ENCODE results near the gene JARID2.
"Not testable (repeated sequence)": the region's sequence is repeated elsewhere in the genome, so short reads cannot be mapped to it uniquely, and the experiment has no call there.

The JARID2 gene

GRCh38 chr6:15523679-15524630, 278.1 kb downstream of the JARID2 start:
- FAIRE-seq (no peak), DNase-seq (ENCODE audit: insufficient read length, low spot score) (no peak)

GRCh38 chr6:15524861-15525401, 279.1 kb downstream of the JARID2 start:
- DNase-seq (ENCODE audit: insufficient read length, low spot score) (no peak), FAIRE-seq (no peak)

DNA sequence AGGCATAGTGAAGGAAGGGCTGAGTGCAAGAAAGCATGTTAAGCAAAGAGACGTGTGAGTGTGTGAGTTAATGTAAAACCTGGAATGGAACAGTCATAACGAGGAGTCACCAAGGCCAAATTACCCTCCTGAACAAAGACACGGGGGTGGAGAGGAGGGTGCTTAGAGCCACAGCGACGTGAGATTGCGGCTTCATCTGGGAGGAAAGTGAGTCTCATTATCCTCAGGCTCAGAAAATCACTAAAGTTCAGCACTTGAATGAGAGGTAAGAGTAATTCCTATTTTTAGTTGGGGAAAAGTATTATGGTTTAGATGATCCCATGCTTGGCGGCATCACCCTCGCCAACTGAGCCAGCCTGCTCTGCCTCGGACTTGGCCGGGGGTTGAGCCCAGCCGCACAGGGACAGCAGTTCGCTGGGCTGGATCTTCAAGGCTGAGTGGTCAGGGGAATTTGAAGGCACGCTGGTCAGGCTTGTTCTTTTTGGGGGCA, 280.4 kb downstream of the JARID2 start:
- no peak for FAIRE-seq
- no peak for DNase-seq (ENCODE audit: insufficient read length, low spot score)

DNA sequence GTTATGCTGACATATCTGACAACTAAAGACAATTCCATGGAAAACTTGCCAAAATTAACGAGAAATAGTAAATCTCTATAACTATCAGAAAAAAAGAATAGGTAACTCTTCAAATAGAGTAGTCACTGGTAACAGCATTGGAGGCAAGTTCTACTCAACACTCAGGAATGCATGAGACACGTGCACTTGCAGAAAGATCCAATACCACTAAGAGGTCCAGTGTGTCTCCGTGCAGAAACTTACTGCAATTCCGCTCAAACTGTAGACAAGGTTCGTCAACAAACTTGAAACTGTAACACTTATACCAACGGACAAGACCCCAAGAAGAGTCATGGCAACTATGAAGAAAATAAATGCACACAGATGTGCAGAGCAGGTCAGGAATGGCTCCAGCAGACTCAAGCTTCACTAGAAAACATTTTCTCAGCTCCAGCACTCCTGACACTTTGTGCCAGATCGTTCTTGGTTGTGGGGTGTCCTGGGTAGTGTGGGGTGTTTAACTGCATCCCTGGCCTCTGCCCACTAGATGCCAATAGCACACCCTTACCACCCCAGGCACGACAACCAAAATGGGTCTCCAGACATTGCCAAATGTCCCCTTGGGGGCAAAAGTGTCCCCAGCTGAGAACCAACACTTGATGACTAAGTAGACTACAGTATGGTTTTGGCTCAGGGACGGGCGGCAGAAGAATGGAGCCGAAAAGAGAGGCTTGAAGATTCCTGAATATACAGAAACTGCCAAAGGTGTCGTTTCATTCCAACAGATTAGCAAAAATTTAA, 282.2 kb downstream of the JARID2 start:
- DNase-seq (ENCODE audit: insufficient read length, low spot score): no peak
- FAIRE-seq: no peak

DNA sequence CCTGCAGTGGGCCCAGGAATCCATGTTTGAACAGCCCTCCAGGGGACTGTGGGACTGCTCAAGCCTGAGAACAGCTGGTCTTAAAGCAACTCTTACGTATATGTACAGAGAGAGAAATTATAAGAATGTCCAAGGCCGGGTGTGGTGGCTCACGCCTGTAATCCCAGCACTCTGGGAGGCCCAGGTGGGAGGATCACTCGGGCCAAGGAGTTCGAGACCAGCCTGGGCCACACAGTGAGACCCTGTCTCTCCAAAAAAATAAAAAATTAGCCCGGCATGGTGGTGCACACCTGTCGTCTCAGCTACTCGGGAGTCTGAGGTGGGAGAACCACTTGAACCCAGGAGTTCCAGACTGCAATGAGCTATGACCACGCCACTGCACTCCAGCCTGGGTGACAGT, 283.0 kb downstream of the JARID2 start:
- no peak for DNase-seq (ENCODE audit: insufficient read length, low spot score)
- no peak for FAIRE-seq

DNA sequence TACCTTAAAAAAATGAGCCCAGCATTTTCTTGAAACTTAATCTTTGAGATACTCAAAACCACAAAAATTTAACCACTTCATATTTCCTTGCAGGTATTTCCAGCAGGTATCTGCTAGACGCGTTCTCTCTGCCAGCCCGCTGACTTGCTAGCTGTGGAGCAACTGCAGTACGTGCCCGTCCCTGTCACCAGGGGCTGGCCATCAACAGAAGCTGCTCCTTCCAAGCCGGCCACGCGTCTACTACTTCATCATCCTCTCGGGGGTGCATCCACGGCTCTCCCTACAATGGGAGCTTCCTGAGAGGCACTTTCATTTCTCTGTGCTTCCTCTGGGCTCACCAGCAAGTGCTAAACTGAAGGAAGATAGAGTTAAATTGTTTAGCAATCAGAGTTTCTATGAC, 284.5 kb downstream of the JARID2 start:
- no peak for DNase-seq (ENCODE audit: insufficient read length, low spot score)
- FAIRE-seq: no peak

DNA sequence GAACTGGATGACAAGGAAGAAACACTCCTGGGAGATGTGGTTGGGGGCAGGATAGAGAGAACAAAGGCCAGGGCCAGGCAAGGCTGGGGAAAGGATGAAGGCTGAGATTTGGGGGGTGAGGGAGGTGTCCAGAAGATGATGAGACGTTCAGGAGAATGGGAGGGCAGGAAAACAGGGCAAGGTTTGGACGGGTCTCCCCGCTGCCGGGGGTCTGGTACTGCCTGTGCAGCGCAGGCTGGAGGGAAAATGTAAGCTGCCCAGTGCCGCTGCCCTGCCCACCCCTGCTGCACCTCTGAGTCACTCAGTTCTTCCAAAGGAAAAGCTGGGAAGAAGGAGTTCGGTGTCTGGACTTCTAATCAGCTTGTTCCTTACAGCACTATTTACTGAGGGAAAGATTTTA, 286.1 kb downstream of the JARID2 start:
- DNase-seq (ENCODE audit: insufficient read length, low spot score) (no peak), FAIRE-seq (no peak)

GRCh38 chr6:15533379-15534026, 287.6 kb downstream of the JARID2 start:
- FAIRE-seq (no peak), DNase-seq (ENCODE audit: insufficient read length, low spot score) (no peak)

DNA sequence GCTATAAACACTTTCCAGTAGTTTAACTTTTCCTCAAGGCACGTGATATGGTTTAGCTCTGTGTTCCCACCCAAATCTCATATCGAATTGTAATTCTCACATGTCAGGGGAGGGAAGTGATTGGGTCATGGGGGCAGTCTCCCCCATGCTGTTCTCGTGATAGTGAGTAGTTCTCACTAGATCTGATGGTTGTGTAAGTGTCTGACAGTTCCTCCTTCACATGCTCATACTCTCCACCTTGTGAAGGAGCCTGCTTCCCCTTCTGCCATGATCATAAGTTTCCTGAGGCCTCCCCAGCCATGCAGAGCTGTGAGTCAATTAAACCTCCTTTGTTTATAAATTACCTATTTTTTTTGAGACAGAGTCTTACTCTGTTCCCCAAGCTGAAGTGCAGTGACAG, 289.1 kb downstream of the JARID2 start:
- FAIRE-seq: no peak
- DNase-seq (ENCODE audit: insufficient read length, low spot score): no peak

- DNase-seq (ENCODE audit: insufficient read length, low spot score) (no peak), FAIRE-seq (no peak)
Measured at GRCh38 chr6:15535495-15536197, 289.8 kb downstream of the JARID2 start.

- no peak for DNase-seq (ENCODE audit: insufficient read length, low spot score)
- FAIRE-seq: no peak
Measured at GRCh38 chr6:15536198-15536955, 290.5 kb downstream of the JARID2 start.

GRCh38 chr6:15538106-15538505, 292.2 kb downstream of the JARID2 start:
- FAIRE-seq (no peak), DNase-seq (ENCODE audit: insufficient read length, low spot score) (no peak)

DNA sequence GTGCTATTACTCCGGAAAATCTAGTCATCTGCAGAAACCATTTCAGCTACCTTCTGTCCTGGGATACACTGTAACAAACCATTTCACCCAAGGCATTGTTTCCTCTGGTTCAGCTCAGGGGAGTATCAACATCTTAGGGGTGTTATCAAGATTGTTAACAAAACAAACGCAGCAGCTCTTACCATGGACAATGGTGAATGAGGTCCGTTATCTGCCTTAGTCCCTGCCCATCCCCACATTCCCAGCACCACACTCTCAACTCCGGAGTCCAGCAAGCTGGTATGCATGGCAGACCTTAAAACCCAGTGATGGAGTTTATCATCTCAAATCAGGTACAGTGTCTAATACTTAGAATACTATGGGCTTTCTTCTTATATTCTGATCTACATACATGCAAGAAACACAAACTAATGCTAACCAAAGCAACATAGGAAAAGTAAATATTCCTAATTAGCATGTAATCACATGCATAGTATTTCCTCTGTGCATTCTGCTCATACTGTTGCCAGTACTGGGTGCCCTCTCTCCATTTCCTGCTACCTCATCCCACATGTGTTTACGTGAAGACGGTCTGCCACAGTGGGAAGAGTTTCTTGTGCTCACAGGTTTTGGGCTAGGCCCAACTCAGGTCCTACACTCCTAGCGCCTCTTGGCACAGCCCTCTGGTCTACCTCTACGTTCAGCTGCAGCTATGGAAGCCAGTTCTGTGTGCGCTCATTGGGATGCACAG, 293.1 kb downstream of the JARID2 start:
- FAIRE-seq (no peak), DNase-seq (ENCODE audit: insufficient read length, low spot score) (no peak)

DNA sequence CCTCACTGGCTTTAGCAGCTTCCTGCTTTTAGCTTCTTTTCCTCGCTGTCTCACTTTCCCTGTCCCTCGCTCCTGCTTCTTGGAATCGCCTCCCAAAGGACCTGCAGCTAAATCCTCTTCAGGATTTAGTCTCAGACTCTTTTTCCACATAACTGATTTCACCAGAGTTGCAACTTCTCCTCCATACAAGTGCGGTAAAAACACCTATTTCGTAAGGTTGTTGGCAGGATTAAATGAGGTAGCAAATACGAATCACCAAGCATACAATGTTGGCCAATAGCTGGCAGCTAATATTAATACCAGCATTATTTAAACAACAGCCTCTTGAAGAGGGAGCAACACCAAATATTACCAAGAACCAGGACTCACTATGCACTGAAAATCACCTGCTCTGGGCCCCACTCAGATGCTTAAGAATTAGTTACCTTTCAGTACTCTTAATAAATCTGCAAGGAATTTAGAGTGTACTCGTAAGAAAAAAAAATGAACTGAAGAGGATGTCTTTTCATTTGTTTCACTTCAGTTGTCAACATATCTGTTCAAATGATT, 293.9 kb downstream of the JARID2 start:
- DNase-seq (ENCODE audit: insufficient read length, low spot score): no peak
- no peak for FAIRE-seq

DNA sequence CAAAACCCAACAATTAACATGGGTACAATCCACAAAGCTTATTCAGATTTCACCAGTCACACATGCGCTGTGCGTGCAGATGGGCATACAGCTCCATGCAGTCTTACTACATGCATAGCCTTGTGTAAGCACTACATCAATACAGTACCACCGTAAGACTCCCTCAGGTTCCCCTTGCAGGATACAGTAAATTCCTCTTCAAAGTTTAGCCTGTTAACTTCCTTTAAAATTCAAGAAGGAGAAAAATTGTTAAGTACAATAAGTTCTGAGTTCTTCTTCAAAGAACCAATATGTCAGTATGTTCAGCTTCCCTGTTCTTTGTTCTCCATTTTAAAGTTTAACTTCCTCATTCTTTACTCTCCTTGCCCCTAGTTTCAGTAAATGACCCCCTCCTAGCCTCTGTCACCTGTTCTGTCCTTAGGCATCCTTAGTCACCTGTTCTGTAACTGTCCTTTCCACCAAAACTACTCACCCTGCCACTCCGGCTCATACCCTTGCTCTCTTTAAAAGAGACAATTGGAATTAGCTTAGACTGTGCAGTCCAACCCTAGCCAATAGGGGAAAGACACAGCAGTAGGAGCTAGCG, 297.6 kb downstream of the JARID2 start:
- DNase-seq (ENCODE audit: insufficient read length, low spot score); FAIRE-seq: not testable (repeated sequence)

DNA sequence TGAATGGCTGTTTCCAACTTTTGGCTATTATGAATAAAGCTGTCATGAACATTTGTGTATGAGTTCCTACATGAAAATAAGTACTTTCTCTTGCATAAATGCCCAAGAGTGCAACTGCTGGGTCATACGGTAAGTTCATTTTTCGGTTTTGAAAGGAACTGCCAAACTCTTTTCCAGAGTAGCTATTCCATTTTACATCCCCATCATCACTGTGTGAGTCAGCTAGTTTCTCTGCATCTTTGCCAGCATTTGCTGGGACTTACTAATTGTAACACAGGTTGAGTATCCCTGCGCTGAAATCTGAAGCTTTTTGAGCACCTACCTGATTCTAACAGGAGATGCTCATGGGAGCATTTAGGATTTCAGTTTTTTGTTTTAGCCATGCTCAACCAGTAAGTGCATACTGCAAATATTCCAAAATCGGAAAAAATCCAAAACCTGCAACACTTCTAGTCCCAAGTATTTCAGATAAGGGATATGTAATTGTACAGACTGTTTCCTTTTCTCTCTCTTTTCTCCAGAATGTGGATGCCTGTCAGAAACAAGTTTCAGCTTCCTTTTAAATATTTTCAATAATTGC, 298.5 kb downstream of the JARID2 start:
- DNase-seq (ENCODE audit: insufficient read length, low spot score): no peak
- FAIRE-seq: no peak

- DNase-seq (ENCODE audit: insufficient read length, low spot score) (no peak), FAIRE-seq (no peak)
Measured at GRCh38 chr6:15546591-15546990, 300.7 kb downstream of the JARID2 start.

- no peak for FAIRE-seq
- no peak for DNase-seq (ENCODE audit: insufficient read length, low spot score)
Measured at GRCh38 chr6:15547400-15547799, 301.5 kb downstream of the JARID2 start.
